H7 (cell line): Measurements from ENCODE around the gene F2. TPM values are rescaled to one million over a fixed set of nuclear protein-coding genes. Genes with fewer than 3 reads are reported as not detected.
"Not testable (repeated sequence)": the region's sequence is repeated elsewhere in the genome, so short reads cannot be mapped to it uniquely, and the experiment has no call there.

ENCODE experiments used
- DNase-seq: peaks from one replicate; pipeline ENCODE4 v3.0.0; 2012
- H3K27me3 ChIP-seq: 2 replicates; pipeline ENCODE4 v1.6.0; 2011; ENCODE audit warnings: mild to moderate bottlenecking, low read length; ENCODE audit not compliant: control insufficient read depth, insufficient read depth
- H3K36me3 ChIP-seq: replicated peaks from 2 replicates; pipeline ENCODE4 v1.5.1; 2011; ENCODE audit warnings: low read length; ENCODE audit not compliant: control insufficient read depth, insufficient read depth
- H3K4me3 ChIP-seq: 2 replicates; pipeline ENCODE4 v1.5.1; 2011; ENCODE audit warnings: low read depth, mild to moderate bottlenecking, control low read depth, low read length, moderate library complexity; ENCODE audit not compliant: insufficient read depth
- total RNA-seq: library from RNA; depleted of rRNA; stranded (reverse); fragments of >200 nt; shearing (Covaris generic); gene quantifications from 2 replicates; pipeline ENCODE4 v1.2.3, GENCODE V29; 2014; rRNA removed

Gene F2
- total RNA-seq, result 0.33 TPM in 1 of 2 replicates, not detected in the other

DNA sequence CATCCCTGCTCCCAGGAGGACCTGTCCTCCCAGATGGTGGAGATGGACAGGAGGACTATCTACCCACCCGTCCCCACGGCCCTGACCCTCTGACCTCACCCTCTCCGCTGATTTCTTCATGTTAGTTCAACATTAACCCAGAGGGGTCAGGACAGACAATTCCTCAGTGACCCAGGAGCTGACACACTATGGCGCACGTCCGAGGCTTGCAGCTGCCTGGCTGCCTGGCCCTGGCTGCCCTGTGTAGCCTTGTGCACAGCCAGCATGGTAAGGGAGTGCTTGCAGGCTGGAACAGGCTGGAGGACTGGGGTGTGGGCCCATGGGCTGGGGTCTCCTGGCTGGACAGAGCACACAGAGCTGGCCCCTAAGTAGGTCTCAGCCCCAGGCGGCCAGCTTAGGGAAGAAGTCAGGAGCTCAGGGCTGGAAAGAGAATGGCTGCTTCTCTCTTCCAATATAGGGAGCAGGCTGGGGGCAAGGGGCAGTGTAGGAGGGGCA is at the start of gene F2:
F2 (plus strand) TSS at position 166 of the 495 bp plus-strand sequence; CDS start at position 189, 23 bp downstream.
- H3K27me3 ChIP-seq, result no peaks in the 10 kb centered on the region
- DNase-seq, result peak; percentile 36

GRCh38 chr11:46669711-46670139 is 49.3 kb upstream of the F2 start:
- no peak overlapping the region for H3K4me3 ChIP-seq
- H3K27me3 ChIP-seq, result no peaks in the 10 kb centered on the region
- H3K36me3 ChIP-seq, result peaks cover 26% of the 10 kb centered on the region
- peak; percentile 79 for DNase-seq

More for the DNA sequence above, at the start of gene F2:
- no peak within 1 kb of the TSS for H3K4me3 ChIP-seq
- H3K36me3 ChIP-seq, result no peaks in the 10 kb centered on the region

DNA sequence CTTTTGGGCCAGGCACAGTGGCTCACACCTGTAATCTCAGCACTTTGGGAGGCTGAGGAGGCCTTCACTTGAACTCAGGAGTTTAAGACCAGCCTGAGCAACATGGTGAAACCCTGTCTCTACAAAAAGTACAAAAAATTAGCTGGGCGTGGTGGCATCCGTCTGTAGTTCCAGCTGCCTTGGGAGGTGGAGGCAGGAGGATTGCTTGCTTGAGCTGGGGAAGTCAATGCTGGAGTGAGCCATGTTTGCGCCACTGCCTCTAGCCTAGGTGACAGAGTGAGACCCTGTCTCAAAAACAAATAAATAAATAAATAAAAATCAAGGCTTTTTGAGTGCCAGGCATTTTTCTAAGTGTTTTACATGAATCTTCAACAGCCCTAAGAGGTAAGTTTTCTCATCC is 48.5 kb upstream of the F2 start:
- not testable (repeated sequence) for H3K27me3 ChIP-seq, DNase-seq, H3K4me3 ChIP-seq
- H3K36me3 ChIP-seq, result peaks cover 23% of the 10 kb centered on the region

GRCh38 chr11:46671958-46672315 is 47.1 kb upstream of the F2 start:
- no peaks in the 10 kb centered on the region for H3K27me3 ChIP-seq
- peaks cover 23% of the 10 kb centered on the region for H3K36me3 ChIP-seq
- no peak for DNase-seq
- H3K4me3 ChIP-seq, result no peak overlapping the region

- H3K36me3 ChIP-seq, result peaks cover 22% of the 10 kb centered on the region
- no peak for DNase-seq
- no peak overlapping the region for H3K4me3 ChIP-seq
- no peaks in the 10 kb centered on the region for H3K27me3 ChIP-seq
Measured at GRCh38 chr11:46672381-46672839, 46.6 kb upstream of the F2 start.

- DNase-seq, result no peak
- Histone ChIP-seq H3K4me3 (no peak overlapping the region), H3K27me3 (no peaks in the 10 kb centered on the region), H3K36me3 (peaks cover 20% of the 10 kb centered on the region)
Measured at GRCh38 chr11:46673713-46674462, 45.1 kb upstream of the F2 start.

DNA sequence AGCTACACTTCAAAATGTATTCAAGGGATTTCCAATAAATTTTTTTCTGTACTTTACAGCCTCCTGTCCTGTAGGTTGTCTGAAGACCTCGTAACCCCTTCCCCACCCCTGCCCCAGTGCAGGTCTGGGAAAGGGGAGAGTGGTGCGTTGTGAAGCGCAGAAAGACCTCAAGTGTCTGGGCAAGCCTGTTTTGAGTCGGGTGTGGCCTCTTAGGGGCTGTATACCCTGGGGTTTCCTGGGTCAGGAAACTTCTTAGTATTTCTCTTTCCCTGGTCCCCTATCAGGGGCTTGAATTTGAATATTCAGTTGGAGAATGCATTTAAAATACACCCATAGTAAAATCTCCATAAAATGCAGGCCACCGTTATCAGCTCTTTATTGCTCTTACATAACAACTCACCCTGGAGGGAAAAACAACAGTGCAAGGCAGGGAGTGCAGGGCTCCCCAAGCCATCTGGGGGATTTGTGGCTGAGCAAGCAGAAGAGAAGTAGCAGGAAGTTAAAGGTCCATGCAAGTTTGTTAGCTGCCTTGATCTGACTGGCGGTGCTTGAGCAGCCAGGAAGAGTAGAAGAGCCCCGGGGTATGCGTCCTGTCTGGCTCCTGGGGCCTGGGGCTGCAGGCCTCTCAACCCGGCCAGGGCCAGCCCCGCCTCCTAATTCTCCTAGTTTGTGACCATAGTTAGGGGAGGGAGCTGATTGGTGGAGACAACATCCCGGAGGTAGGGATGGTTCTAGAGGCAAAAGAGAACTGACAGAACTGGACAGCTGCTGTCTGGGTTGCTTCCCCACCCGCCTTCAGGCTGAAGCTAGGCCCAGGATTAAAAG is 44.3 kb upstream of the F2 start:
- Histone ChIP-seq H3K27me3 (no peaks in the 10 kb centered on the region), H3K4me3 (no peak overlapping the region), H3K36me3 (peaks cover 19% of the 10 kb centered on the region)
- DNase-seq, result peak; percentile 96

GRCh38 chr11:46675288-46675851 is 43.6 kb upstream of the F2 start:
- peaks cover 17% of the 10 kb centered on the region for H3K36me3 ChIP-seq

GRCh38 chr11:46675949-46676348 is 43.1 kb upstream of the F2 start:
- Histone ChIP-seq H3K27me3 (no peaks in the 10 kb centered on the region), H3K4me3 (no peak overlapping the region), H3K36me3 (peaks cover 13% of the 10 kb centered on the region)
- DNase-seq, result no peak

More at GRCh38 chr11:46675288-46675851, 43.6 kb upstream of the F2 start:
- Histone ChIP-seq H3K4me3 (no peak overlapping the region), H3K27me3 (no peaks in the 10 kb centered on the region)
- DNase-seq, result no peak

DNA sequence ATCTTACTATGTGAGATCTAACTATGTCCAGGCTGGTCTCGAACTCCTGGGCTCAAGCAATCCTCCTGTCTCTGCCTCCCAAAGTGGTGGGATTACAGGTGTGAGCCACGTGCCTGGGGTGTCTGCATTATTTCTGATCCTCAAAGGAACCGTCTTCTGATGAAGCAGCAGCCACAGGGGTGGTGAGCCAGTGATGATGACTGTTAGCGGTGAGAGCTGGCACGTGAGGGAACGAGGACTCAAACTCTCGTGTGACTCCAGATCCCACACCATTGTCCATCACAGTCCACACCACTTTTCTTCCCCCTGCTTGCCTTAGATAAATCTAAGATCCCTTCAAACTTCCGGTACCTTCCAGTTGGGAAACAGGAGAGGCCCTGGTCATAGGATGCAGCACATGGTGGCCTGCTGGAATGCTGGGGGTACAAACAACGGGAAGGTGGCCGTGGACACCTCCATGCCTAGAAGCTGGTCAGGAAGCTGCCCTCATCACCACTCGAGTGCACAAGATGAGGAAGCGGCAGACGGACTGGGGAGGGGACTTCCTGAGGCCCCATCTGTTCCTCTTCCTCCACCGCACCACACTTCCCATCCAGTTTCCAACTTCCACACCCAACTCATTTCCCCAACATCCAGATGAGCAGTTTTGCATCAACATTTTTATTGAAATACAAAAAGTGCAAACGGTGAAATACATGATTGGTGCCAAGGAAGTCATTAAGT is 42.4 kb upstream of the F2 start:
- no peak overlapping the region for H3K4me3 ChIP-seq
- peaks cover 12% of the 10 kb centered on the region for H3K36me3 ChIP-seq
- H3K27me3 ChIP-seq, result no peaks in the 10 kb centered on the region
- DNase-seq, result no peak

- H3K27me3 ChIP-seq, result no peaks in the 10 kb centered on the region
- H3K36me3 ChIP-seq, result peaks cover 12% of the 10 kb centered on the region
- H3K4me3 ChIP-seq, result no peak overlapping the region
- DNase-seq, result peak; percentile 51
Measured at GRCh38 chr11:46677169-46677568, 41.8 kb upstream of the F2 start.

DNA sequence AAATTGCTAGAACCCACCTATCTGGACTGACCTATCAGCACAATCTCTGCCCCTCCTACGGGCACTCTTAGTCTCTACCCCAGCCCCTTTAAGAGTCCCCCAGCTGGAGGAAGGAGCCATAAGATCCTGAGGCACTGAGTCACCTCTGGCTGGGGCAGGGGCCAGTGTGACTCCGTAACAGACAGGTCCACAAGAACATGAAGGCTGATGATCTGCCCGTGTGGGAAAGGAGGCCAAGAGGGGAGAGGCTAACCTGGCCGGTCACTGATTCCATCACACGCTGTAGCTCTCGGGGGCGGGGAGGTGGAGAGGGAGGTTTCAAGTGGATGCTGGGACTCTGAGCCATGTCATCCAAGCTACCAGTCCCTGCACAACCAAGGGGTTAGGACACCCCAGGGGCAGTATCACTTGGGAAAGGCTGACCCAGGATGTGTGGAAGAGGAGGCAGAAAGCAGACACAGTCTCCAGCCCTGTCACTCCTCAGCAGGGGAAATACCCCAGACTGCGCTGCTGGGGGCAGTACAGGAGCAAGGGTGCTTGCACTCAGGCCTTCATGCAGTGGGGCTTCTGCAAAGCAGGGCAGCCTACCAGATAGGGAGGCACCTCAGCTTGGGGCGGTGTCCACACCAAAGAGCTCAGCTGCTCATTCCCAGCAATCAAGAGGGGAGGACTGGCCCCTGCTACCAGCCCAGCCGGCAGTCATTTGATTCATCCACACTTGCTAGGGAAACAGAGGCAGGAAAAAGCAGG is 40.8 kb upstream of the F2 start:
- Histone ChIP-seq H3K4me3 (no peak overlapping the region), H3K27me3 (no peaks in the 10 kb centered on the region), H3K36me3 (peaks cover 6% of the 10 kb centered on the region)
- DNase-seq, result peak; percentile 64

GRCh38 chr11:46678741-46679130 is 40.3 kb upstream of the F2 start:
- DNase-seq, result no peak
- H3K4me3 ChIP-seq, result no peak overlapping the region
- H3K27me3 ChIP-seq, result no peaks in the 10 kb centered on the region
- peaks cover 3% of the 10 kb centered on the region for H3K36me3 ChIP-seq
